ENCODE measurements around the gene PARS2. TPM values are rescaled to one million over a fixed set of nuclear protein-coding genes. Genes with fewer than 3 reads are reported as not detected.

PARS2 gene
- total and polyA plus RNA-seq, 2 of the 4 experiments (the other 2 are of a cell fraction), result 3.4 to 6.3 TPM

DNA sequence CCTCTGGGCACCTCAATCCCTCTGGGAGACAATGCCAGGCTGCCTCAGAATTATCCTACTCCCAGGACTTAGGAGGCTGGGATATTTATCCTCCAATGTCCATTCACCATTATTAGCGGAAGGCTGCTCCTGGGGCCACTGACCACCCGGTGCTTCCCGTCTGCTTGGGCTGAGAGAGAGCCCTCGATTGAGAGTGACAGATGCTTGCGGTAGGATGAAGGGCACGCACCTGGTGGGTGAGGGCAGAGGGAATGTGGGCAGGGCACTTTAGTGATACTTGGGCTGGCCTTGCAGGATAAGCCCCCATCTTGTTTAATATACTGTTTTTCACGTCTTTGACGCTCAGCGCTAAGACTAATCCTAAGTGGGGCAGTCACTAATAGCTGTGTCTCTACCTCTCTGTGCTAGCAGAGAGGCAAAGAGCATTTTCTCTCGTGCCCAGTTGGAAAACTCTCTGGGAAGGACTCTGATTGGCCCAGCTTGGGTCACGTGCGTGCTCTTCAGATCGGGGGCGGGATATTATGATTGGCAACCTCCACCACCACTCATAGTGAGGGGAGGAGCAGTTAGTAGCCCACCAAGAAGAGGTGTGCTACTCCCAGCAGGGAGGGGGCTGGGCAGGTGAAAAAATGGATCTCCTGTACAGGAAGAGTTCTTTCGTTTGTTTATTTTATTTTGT is 10.6 kb upstream of the PARS2 start:
- H2BK20ac ChIP-seq (ENCODE audit: low read depth, low read length), result no peak overlapping the region
- H2AK9ac ChIP-seq (replicated peaks; ENCODE audit: low read depth, low read length, poor library complexity), result no peak overlapping the region
- no TSS peak for BruUV-seq (replicated peaks)
- in situ Hi-C loops (cut with MboI; ENCODE audit: low sequenced_read_pairs), result loop anchor here (25.0 kb wide), 1 partner anchor 913 kb away; no protein-coding TSS in a partner anchor
- no peak overlapping the region for H2BK120ac ChIP-seq (ENCODE audit: low read depth, low read length)
- no peak overlapping the region for H3K56ac ChIP-seq (ENCODE audit: extremely low read depth, insufficient read depth, low read length)
- no peak overlapping the region for H3K4me3 ChIP-seq (ENCODE audit: insufficient read depth, low read depth, low read length)
- no peak overlapping the region for H4K5ac ChIP-seq (ENCODE audit: low read depth, low read length)
- no peak overlapping the region for H3K23ac ChIP-seq (ENCODE audit: low read depth, low read length)
- no peak for ATAC-seq (ENCODE audit: low read depth)
- no peak overlapping the region for H2AK5ac ChIP-seq (ENCODE audit: low read depth, low read length)
- no peak overlapping the region for H3K4ac ChIP-seq (ENCODE audit: low read depth, low read length)
- no peak overlapping the region for H3K27ac ChIP-seq (ENCODE audit: insufficient read depth, low read length)
- no peaks in the 10 kb centered on the region for H3K36me3 ChIP-seq (ENCODE audit: control insufficient read depth, insufficient read depth, low read length)
- H3K9ac ChIP-seq (ENCODE audit: low read depth, low read length), result no peak overlapping the region
- no peak overlapping the region for H2BK15ac ChIP-seq (ENCODE audit: low read depth, low read length)
- no peaks in the 10 kb centered on the region for H3K79me1 ChIP-seq (ENCODE audit: low read depth in 1 of 2, low read length in 2 of 2)
- H4K20me1 ChIP-seq (ENCODE audit: insufficient read depth, low read length), result no peaks in the 10 kb centered on the region
- POLR2A ChIA-PET (ENCODE audit: unreplicated experiment), result no interaction called here
- no peak overlapping the region for H3K14ac ChIP-seq (replicated peaks; ENCODE audit: low read depth, low read length)
- H3K9me1 ChIP-seq (ENCODE audit: insufficient read depth, low read length), result no peaks in the 10 kb centered on the region
- no peaks in the 10 kb centered on the region for H3K4me1 ChIP-seq (ENCODE audit: control insufficient read depth, insufficient read depth, low read length)
- no peak overlapping the region for H3K4me2 ChIP-seq (ENCODE audit: low read depth, low read length)
- no peak overlapping the region for H3K18ac ChIP-seq (ENCODE audit: low read depth, low read length)
- CTCF ChIA-PET, result no interaction called here
- dilution Hi-C loops (cut with HindIII; ENCODE audit: low sequenced_read_pairs, unreplicated experiment), result no loop called here
- peak overlapping the region; percentile 5 for H2AFZ ChIP-seq (replicated peaks; ENCODE audit: low read length, poor library complexity)
- peaks cover 36% of the 10 kb centered on the region for H3K27me3 ChIP-seq (ENCODE audit: control insufficient read depth, insufficient read depth, low read length)
- peak overlapping the region in 1 of 2 experiments; percentile 66; a peak in 1 of 4 replicates for H4K8ac ChIP-seq (ENCODE audit: low read depth in 2 of 2, low read length in 2 of 2)
- intact Hi-C loops (cut with micrococcal nuclease), result no loop called here
- WGBS, 2 experiments (ENCODE audit: extremely low coverage in 2 of 2, insufficient read length in 1 of 2), result no CpG with 5 or more reads among the region's 15 CpGs
- H2BK5ac ChIP-seq (ENCODE audit: low read depth, low read length, poor library complexity, severe bottlenecking), result no peak overlapping the region
- TF ChIP-seq NFE2L2 (IDR thresholded peaks at IDR 0.05; ENCODE audit: low read depth, low read length), result no peak
- TF ChIP-seq, protein P1, sequence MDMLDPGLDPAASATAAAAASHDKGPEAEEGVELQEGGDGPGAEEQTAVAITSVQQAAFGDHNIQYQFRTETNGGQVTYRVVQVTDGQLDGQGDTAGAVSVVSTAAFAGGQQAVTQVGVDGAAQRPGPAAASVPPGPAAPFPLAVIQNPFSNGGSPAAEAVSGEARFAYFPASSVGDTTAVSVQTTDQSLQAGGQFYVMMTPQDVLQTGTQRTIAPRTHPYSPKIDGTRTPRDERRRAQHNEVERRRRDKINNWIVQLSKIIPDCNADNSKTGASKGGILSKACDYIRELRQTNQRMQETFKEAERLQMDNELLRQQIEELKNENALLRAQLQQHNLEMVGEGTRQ (IDR thresholded peaks at IDR 0.05; ENCODE audit: low read depth, low read length), result peak; percentile 80
- H4K91ac ChIP-seq (ENCODE audit: insufficient read depth, low read depth, low read length), result no peak overlapping the region
- peak; percentile 25 for DNase-seq
- H3K9me3 ChIP-seq (ENCODE audit: control insufficient read depth, insufficient read depth, low read length), result no peaks in the 10 kb centered on the region
